Pancreas (tissue), 10 donors: ENCODE results near the gene PCDHA12. TPM values are rescaled to one million over a fixed set of nuclear protein-coding genes. Genes with fewer than 3 reads are reported as not detected.
"Not testable (repeated sequence)": the region's sequence is repeated elsewhere in the genome, so short reads cannot be mapped to it uniquely, and the experiment has no call there.

Experiments
- ATAC-seq, 4 donors: fragments of 200-7000 bp; cut with Tn5 transposase; one replicate each; pipeline versions ENCODE4 v1.8.0 to v1.9.1; 2020; ENCODE audit warnings: mild to moderate bottlenecking in 4 of 4, moderate library complexity in 4 of 4
- DNase-seq, 6 donors: peaks; one replicate each; pipeline ENCODE4 v3.0.0-alpha.2; 2020
- FAIRE-seq: peaks from 2 replicates; lab custom pipeline; 2012; peaks lifted over from hg19 to GRCh38; lab: Jason Lieb, UNC
- H3K27ac ChIP-seq, 4 donors: fragments of 200-600 bp; sonication (generic); 1 replicate in 3 of 4; 2 replicates in 1 of 4; pipeline versions ENCODE4 v1.5.0 to v1.8.0; 2020
- H3K27me3 ChIP-seq, 4 donors: fragments of 200-600 bp; one replicate each; pipeline ENCODE4 v1.8.0; 2021
- H3K36me3 ChIP-seq, 3 donors: fragments of 200-600 bp; sonication (generic) in 1 of 3; one replicate each; pipeline versions ENCODE4 v1.5.0 to v1.8.0; 2020 to 2021
- H3K4me1 ChIP-seq, 3 donors: fragments of 200-600 bp; one replicate each; pipeline ENCODE4 v1.8.0; 2021
- H3K4me3 ChIP-seq, 4 donors: fragments of 200-600 bp; sonication (generic) in 2 of 4; one replicate each; pipeline versions ENCODE4 v1.5.0 to v1.8.0; 2020 to 2021
- H3K9me3 ChIP-seq, 4 donors: fragments of 200-600 bp; one replicate each; pipeline ENCODE4 v1.8.0; 2021
- CTCF ChIP-seq, 4 donors: fragments of 200-600 bp; sonication (generic) in 3 of 4; IDR thresholded peaks; one replicate each; pipeline versions ENCODE4 v1.5.0 to v1.8.0; 2021; ENCODE audit warnings: antibody characterized with exemption in 4 of 4
- WGBS, 2 donors: extraction: QIAGEN DNeasy Blood & Tissue Kit; methylation state at CpG; one replicate each; pipeline ENCODE4 v1.1.7; 2013; 5-methylcytosine and 5-hydroxymethylcytosine counted together
- intact Hi-C, 3 donors: fragments of 100-400 bp; cut with DNase I; formaldehyde crosslinking; loops; one replicate each; pipeline versions ENCODE4 v1.11.1 to v1.14.2; 2022
- polyA plus RNA-seq, 2 donors: library from polyadenylated mRNA; stranded (reverse); fragments of 200-250 nt; gene quantifications; one replicate each; pipeline ENCODE4 v1.2.3, GENCODE V29; 2013
- total RNA-seq, 6 donors: library from RNA; stranded (reverse); fragmentation: NEBNext Ultra II Directional in 4 of 6; extraction: Animal tissue kit (Norgen Biotek cat#: 25700) in 4 of 6; gene quantifications; one replicate each; pipeline versions ENCODE4 v1.2.1 to v1.2.4, GENCODE V29; 2021 to 2023
- donor health status: healthy with polysubstance abuse.
- donor health status: DM: no; HTN: no; CAD: no; lungs with moderate emphysema.
- donor health status: DM: no; HTN: no; CAD: no.
- donor health status: control.
- donor health status: control.
- donor health status: Bipolar disorder and iron deficiency.
- donor health status: DM: yes; HTN: yes; CAD: no.
- donor health status: DM: no; HTN: no; CAD: no.
- donor health status: DM: no; HTN: no; CAD: no.
- donor health status: DM: yes; HTN: yes; CAD: no.

Gene PCDHA12
- total and polyA plus RNA-seq, 8 donors, result 0.42 to 1.5 (median 0.98) TPM

GRCh38 chr5:140869555-140869886 lies 5.6 kb upstream of the PCDHA12 start:
- H3K27me3 ChIP-seq, result no peaks in the 10 kb centered on the region
- peak overlapping the region in 1 of 4 donors; percentile 18 for H3K4me3 ChIP-seq
- no peak for FAIRE-seq
- H3K27ac ChIP-seq, result no peak overlapping the region
- no peaks in the 10 kb centered on the region for H3K9me3 ChIP-seq
- no peak for TF ChIP-seq CTCF (IDR thresholded peaks at IDR 0.05)
- WGBS, 2 donors, result 46 to 57% methylated on average over 5 of the region's 5 CpGs
- H3K4me1 ChIP-seq, result no peaks in the 10 kb centered on the region
- no peak for DNase-seq
- peak in 2 of 4 donors; percentile 76 to 83 for ATAC-seq
- intact Hi-C loops, result no loop called here
- H3K36me3 ChIP-seq, result no peaks in the 10 kb centered on the region

- no peak for TF ChIP-seq CTCF (IDR thresholded peaks at IDR 0.05)
- FAIRE-seq (no peak), ATAC-seq (no peak), DNase-seq (peak in 2 of 6 donors; percentile 49 to 57)
- H3K4me1 ChIP-seq, result no peaks in the 10 kb centered on the region
- H3K27me3 ChIP-seq, result no peaks in the 10 kb centered on the region
- WGBS, 2 donors, result 38 to 52% methylated on average over 114 of the region's 114 CpGs
- H3K4me3 ChIP-seq, result no peak overlapping the region
- H3K36me3 ChIP-seq, result no peaks in the 10 kb centered on the region
- no peaks in the 10 kb centered on the region for H3K9me3 ChIP-seq
- H3K27ac ChIP-seq, result no peak overlapping the region
- intact Hi-C loops, result loop anchor here in 1 of 3 donors (10.0 kb wide), 1 partner anchor 174 kb away; no protein-coding TSS in a partner anchor
These were observed 4.6 kb upstream of the PCDHA12 start for GRCh38 chr5:140870221-140871201.

GRCh38 chr5:140876541-140877261 lies 1.6 kb downstream of the PCDHA12 start:
- 31 to 33% methylated on average over 79 to 80 of the region's 80 CpGs for WGBS, 2 donors
- FAIRE-seq, result not testable (repeated sequence)

GRCh38 chr5:140877262-140877581 lies 2.1 kb downstream of the PCDHA12 start:
- TF ChIP-seq CTCF (IDR thresholded peaks at IDR 0.05), result no peak
- H3K9me3 ChIP-seq, result peaks cover 0 to 2% (median 0%) of the 10 kb centered on the region in 4 donors
- intact Hi-C loops, result loop anchor here in 1 of 3 donors (10.0 kb wide), 1 partner anchor 168 kb away; no protein-coding TSS in a partner anchor
- WGBS, 2 donors, result 34 to 38% methylated on average over 37 of the region's 37 CpGs
- H3K4me1 ChIP-seq, result no peaks in the 10 kb centered on the region
- H3K36me3 ChIP-seq, result no peaks in the 10 kb centered on the region
- FAIRE-seq (no peak), DNase-seq (peak in 1 of 6 donors; percentile 47), ATAC-seq (no peak)
- H3K27ac ChIP-seq, result no peak overlapping the region
- no peaks in the 10 kb centered on the region for H3K27me3 ChIP-seq
- no peak overlapping the region for H3K4me3 ChIP-seq

More at GRCh38 chr5:140876541-140877261, 1.6 kb downstream of the PCDHA12 start:
- not testable (repeated sequence) for H3K9me3 ChIP-seq, ATAC-seq, H3K27me3 ChIP-seq, H3K4me3 ChIP-seq, H3K36me3 ChIP-seq, H3K27ac ChIP-seq, H3K4me1 ChIP-seq
- intact Hi-C loops, result loop anchor here in 1 of 3 donors (10.0 kb wide), 1 partner anchor 168 kb away; no protein-coding TSS in a partner anchor
- peak in 1 of 6 donors; percentile 50 for DNase-seq

- WGBS, 2 donors, result 10 to 15% methylated on average over 30 to 35 of the region's 35 CpGs
- H3K4me1 ChIP-seq, result no peaks in the 10 kb centered on the region
- intact Hi-C loops, result no loop called here
- H3K27me3 ChIP-seq, result no peaks in the 10 kb centered on the region
- no peak for TF ChIP-seq CTCF (IDR thresholded peaks at IDR 0.05)
- DNase-seq (peak in 1 of 6 donors; percentile 15), ATAC-seq (peak in 3 of 4 donors; percentile 83 to 96 (median 86)), FAIRE-seq (no peak)
- H3K4me3 ChIP-seq, result peak within 1 kb of the TSS in 2 of 4 donors; percentile 24 to 31
- no peaks in the 10 kb centered on the region for H3K36me3 ChIP-seq
- no peak within 1 kb of the TSS for H3K27ac ChIP-seq
- H3K9me3 ChIP-seq, result peaks cover 0 to 2% (median 0%) of the 10 kb centered on the region in 4 donors
These were observed 6.9 kb downstream of the PCDHA12 start, which contains the start of gene PCDHA13 for GRCh38 chr5:140881889-140882590. PCDHA13 (plus strand) TSS chr5:140882124; CDS start chr5:140882269, 145 bp downstream.
